ENCODE results near the gene PRPF6. TPM values are rescaled to one million over a fixed set of nuclear protein-coding genes. Genes with fewer than 3 reads are reported as not detected.

PRPF6 gene
- total and polyA plus RNA-seq, 2 of the 13 experiments (the other 11 are each of a cell fraction or from before 2014, with no cell fraction given): 63.7 to 101 TPM

DNA sequence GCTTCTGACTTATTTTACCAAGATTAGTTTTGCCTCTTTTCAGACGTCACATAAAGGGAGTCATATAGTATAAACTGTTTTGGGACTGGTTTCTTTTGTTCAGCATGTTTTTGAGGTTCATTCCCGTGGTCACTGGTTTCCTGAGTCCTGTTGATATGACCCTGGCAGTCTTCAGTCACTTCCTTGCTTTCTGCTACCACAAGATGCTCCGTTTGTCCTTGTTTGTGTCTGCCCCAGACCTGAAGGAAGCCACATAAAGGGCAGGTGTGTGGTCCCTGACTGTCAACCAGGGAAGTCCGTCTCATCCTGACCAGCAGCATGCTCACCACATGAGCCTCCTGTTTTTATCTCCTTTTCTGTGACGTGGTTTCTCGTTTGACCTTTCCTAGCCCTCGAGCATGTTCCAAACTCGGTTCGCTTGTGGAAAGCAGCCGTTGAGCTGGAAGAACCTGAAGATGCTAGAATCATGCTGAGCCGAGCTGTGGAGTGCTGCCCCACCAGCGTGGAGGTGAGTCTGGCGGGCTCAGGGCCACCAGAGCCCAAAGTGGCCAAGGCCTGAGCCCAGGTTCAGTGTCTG, 29.0 kb downstream of the PRPF6 start:
- TF ChIP-seq, protein P1, sequence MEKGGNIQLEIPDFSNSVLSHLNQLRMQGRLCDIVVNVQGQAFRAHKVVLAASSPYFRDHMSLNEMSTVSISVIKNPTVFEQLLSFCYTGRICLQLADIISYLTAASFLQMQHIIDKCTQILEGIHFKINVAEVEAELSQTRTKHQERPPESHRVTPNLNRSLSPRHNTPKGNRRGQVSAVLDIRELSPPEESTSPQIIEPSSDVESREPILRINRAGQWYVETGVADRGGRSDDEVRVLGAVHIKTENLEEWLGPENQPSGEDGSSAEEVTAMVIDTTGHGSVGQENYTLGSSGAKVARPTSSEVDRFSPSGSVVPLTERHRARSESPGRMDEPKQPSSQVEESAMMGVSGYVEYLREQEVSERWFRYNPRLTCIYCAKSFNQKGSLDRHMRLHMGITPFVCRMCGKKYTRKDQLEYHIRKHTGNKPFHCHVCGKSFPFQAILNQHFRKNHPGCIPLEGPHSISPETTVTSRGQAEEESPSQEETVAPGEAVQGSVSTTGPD (CRISPR knock-in tag; IDR thresholded peaks at IDR 0.05): no peak
- peak; percentile 47; the same call in 1 of the 2 replicates for TF ChIP-seq ZNF768 (CRISPR knock-in tag; IDR thresholded peaks at IDR 0.05)
- no peak for TF ChIP-seq JUND (CRISPR knock-in tag; IDR thresholded peaks at IDR 0.05)
- TF ChIP-seq TEAD3 (CRISPR knock-in tag; optimal IDR thresholded peaks at IDR 0.05; ENCODE audit: borderline replicate concordance): no peak
- no peak for TF ChIP-seq ZNF709 (CRISPR knock-in tag; IDR thresholded peaks at IDR 0.05)
- no peak for TF ChIP-seq SIX4 (CRISPR knock-in tag; IDR thresholded peaks at IDR 0.05)
- TF ChIP-seq RXRA (CRISPR knock-in tag; IDR thresholded peaks at IDR 0.05): 0 out of 2 replicates have a peak, but pooled peaks have one; percentile 22
- TF ChIP-seq ETV6 (CRISPR knock-in tag; conservative IDR thresholded peaks at IDR 0.05): no peak
- no peak for TF ChIP-seq MED1 (CRISPR knock-in tag; IDR thresholded peaks at IDR 0.05)
- TF ChIP-seq, protein P2, sequence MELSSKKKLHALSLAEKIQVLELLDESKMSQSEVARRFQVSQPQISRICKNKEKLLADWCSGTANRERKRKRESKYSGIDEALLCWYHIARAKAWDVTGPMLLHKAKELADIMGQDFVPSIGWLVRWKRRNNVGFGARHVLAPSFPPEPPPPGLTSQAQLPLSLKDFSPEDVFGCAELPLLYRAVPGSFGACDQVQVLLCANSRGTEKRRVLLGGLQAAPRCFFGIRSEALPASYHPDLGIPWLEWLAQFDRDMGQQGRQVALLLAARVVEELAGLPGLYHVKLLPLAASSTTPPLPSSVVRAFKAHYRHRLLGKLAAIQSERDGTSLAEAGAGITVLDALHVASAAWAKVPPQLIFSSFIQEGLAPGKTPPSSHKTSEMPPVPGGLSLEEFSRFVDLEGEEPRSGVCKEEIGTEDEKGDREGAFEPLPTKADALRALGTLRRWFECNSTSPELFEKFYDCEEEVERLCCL (CRISPR knock-in tag; IDR thresholded peaks at IDR 0.05; ENCODE audit: borderline replicate concordance): no peak
- TF ChIP-seq ONECUT2 (CRISPR knock-in tag; IDR thresholded peaks at IDR 0.05): no peak
- no peak for TF ChIP-seq ZBTB7A (CRISPR knock-in tag; IDR thresholded peaks at IDR 0.05)
- TF ChIP-seq NFIC (IDR thresholded peaks at IDR 0.05; ENCODE audit: low read length): no peak
- TF ChIP-seq KLF15 (CRISPR knock-in tag; IDR thresholded peaks at IDR 0.05; ENCODE audit: borderline replicate concordance): no peak
- TF ChIP-seq, protein P3, sequence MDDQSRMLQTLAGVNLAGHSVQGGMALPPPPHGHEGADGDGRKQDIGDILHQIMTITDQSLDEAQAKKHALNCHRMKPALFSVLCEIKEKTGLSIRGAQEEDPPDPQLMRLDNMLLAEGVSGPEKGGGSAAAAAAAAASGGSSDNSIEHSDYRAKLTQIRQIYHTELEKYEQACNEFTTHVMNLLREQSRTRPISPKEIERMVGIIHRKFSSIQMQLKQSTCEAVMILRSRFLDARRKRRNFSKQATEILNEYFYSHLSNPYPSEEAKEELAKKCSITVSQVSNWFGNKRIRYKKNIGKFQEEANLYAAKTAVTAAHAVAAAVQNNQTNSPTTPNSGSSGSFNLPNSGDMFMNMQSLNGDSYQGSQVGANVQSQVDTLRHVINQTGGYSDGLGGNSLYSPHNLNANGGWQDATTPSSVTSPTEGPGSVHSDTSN (CRISPR knock-in tag; IDR thresholded peaks at IDR 0.05; ENCODE audit: borderline replicate concordance): no peak
- DNase-seq (ENCODE audit: low spot score): no peak
- BruUV-seq (replicated peaks): no TSS peak
- CTCF ChIA-PET (ENCODE audit: low intra/inter-chr PET ratio, low total read pairs): no interaction called here
- intact Hi-C loops (cut with micrococcal nuclease; ENCODE audit: unreplicated experiment) (no loop called here), in situ Hi-C loops (cut with HindIII; ENCODE audit: extremely low pct_ligation_motif_present, low pct_unique_long_range_greater_than_20kb) (no loop called here)
- Histone ChIP-seq H3K4me2 (ENCODE audit: low read depth, low read length) (no peak overlapping the region), H3K27ac (ENCODE audit: extremely low read length, insufficient read depth, low read length) (no peak overlapping the region), H3K36me3 (replicated peaks in 1 of 2; ENCODE audit: control insufficient read depth in 1 of 2, insufficient read depth in 2 of 2, low read length in 2 of 2) (peaks cover 52 to 84% of the 10 kb centered on the region in 2 experiments), H4K20me1 (ENCODE audit: insufficient read depth, low read length) (no peaks in the 10 kb centered on the region), H3K9me3 (ENCODE audit: low read length) (no peaks in the 10 kb centered on the region), H2AFZ (ENCODE audit: low read length) (no peak overlapping the region), H3K27me3 (ENCODE audit: control insufficient read depth in 1 of 2, insufficient read depth in 2 of 2, low read length in 2 of 2) (no peaks in the 10 kb centered on the region), H3K4me1 (ENCODE audit: insufficient read depth, low read length) (no peaks in the 10 kb centered on the region), H3K9ac (ENCODE audit: insufficient read depth, low read depth, low read length) (no peak overlapping the region), H3K4me3 (replicated peaks in 1 of 3; ENCODE audit: insufficient read depth in 1 of 3, low read depth in 2 of 3, low read length in 3 of 3) (no peak overlapping the region), H3K79me2 (ENCODE audit: insufficient read depth, low read length) (peaks cover 11% of the 10 kb centered on the region)
- 96% methylated on average over 13 of the region's 13 CpGs for WGBS (ENCODE audit: low lambda C conversion rate)
- FAIRE-seq: no peak
- POLR2A ChIA-PET: no interaction called here
- no peak for ATAC-seq

Data from HepG2 (cell line).